SK-N-SH (cell line): ENCODE measurements around the gene MKRN1. TPM values are rescaled to one million over a fixed set of nuclear protein-coding genes. Genes with fewer than 3 reads are reported as not detected.

Source experiments
- CTCF ChIA-PET: fragments of 300-600, 350-600 bp; formaldehyde crosslinking; extraction: SDS; loops from one replicate; lab custom pipeline; 2021; lab: Yijun Ruan, JAX
- POLR2A ChIA-PET: fragments of 350-600 bp; sonication (Branson Sonifier 250); formaldehyde crosslinking; extraction: SDS; loops from one replicate; lab custom pipeline; 2020; ENCODE audit warnings: antibody characterized with exemption, inconsistent platforms; lab: Yijun Ruan, JAX
- DNase-seq: peaks from one replicate; pipeline ENCODE4 v3.0.0; 2012
- H2AFZ ChIP-seq: fragments of 200-600 bp; sonication (generic); 2 replicates; pipeline ENCODE4 v1.8.1; 2016; ENCODE audit warnings: antibody characterized with exemption, mild to moderate bottlenecking, low read depth
- H3F3A ChIP-seq: fragments of 200-600 bp; sonication (generic); replicated peaks from 2 replicates; pipeline ENCODE3; 2016; ENCODE audit warnings: antibody characterized with exemption, mild to moderate bottlenecking; ENCODE audit not compliant: insufficient read depth
- H3K27ac ChIP-seq, 2 experiments: fragments of 200-500 bp in 1 of 2; fragments of 200-600 bp in 1 of 2; sonication (Bioruptor generic) in 1 of 2; sonication (generic), shearing (Covaris generic) in 1 of 2; 2 replicates each; pipeline versions ENCODE4 v1.5.1 to v1.6.1; 2014 to 2016; ENCODE audit warnings: low read depth in 2 of 2, inconsistent platforms in 1 of 2, low read length in 1 of 2, mild to moderate bottlenecking in 1 of 2, mixed read lengths in 1 of 2
- H3K27me3 ChIP-seq: fragments of 200-600 bp; sonication (generic), shearing (Covaris generic); 2 replicates; pipeline ENCODE4 v1.6.1; 2016; ENCODE audit warnings: mixed run types; ENCODE audit not compliant: insufficient read depth
- H3K36me3 ChIP-seq, 2 experiments: fragments of 200-500 bp in 1 of 2; fragments of 200-600 bp in 1 of 2; sonication (Bioruptor generic) in 1 of 2; sonication (generic) in 1 of 2; replicated peaks in 1 of 2; 2 replicates each; pipeline versions ENCODE3 to v1.5.1; 2014 to 2016; ENCODE audit warnings: low read length in 1 of 2, mild to moderate bottlenecking in 1 of 2; ENCODE audit not compliant: insufficient read depth in 2 of 2, control insufficient read depth in 1 of 2
- H3K4me1 ChIP-seq, 2 experiments: fragments of 200-500 bp in 1 of 2; fragments of 200-600 bp in 1 of 2; sonication (Bioruptor generic) in 1 of 2; sonication (generic), shearing (Covaris generic) in 1 of 2; 2 replicates each; pipeline versions ENCODE4 v1.5.1 to v1.6.1; 2014 to 2016; ENCODE audit warnings: low read depth in 1 of 2, low read length in 1 of 2, mixed run types in 1 of 2; ENCODE audit not compliant: insufficient read depth in 2 of 2, control insufficient read depth in 1 of 2
- H3K4me2 ChIP-seq: fragments of 200-600 bp; sonication (generic), shearing (Covaris generic); 2 replicates; pipeline ENCODE4 v1.6.1; 2017; ENCODE audit warnings: mixed run types
- H3K4me3 ChIP-seq, 2 experiments: fragments of 200-500 bp in 1 of 2; fragments of 200-600 bp in 1 of 2; sonication (Bioruptor generic) in 1 of 2; sonication (generic), shearing (Covaris generic) in 1 of 2; 2 replicates each; pipeline versions ENCODE4 v1.5.1 to v1.8.1; 2014 to 2016; ENCODE audit warnings: low read depth in 2 of 2, inconsistent platforms in 1 of 2, low read length in 1 of 2, mild to moderate bottlenecking in 1 of 2, mixed read lengths in 1 of 2, moderate library complexity in 1 of 2
- H3K79me2 ChIP-seq: fragments of 200-600 bp; sonication (generic); 2 replicates; pipeline ENCODE4 v1.8.1; 2017; ENCODE audit warnings: mild to moderate bottlenecking; ENCODE audit not compliant: insufficient read depth
- H3K9ac ChIP-seq: fragments of 200-600 bp; sonication (generic); 2 replicates; pipeline ENCODE4 v1.6.1; 2017; ENCODE audit warnings: mixed run types
- H3K9me2 ChIP-seq: fragments of 200-600 bp; sonication (generic); 2 replicates; pipeline ENCODE4 v1.6.1; 2017; ENCODE audit warnings: mixed run types
- H3K9me3 ChIP-seq: fragments of 200-600 bp; sonication (generic); 2 replicates; pipeline ENCODE4 v1.6.1; 2017; ENCODE audit warnings: mixed run types, mild to moderate bottlenecking, moderate library complexity
- H4K20me1 ChIP-seq: fragments of 200-600 bp; sonication (generic); 2 replicates; pipeline ENCODE4 v1.6.1; 2017; ENCODE audit warnings: mild to moderate bottlenecking, mixed run types; ENCODE audit not compliant: insufficient read depth
- CHD2 ChIP-seq: fragments of 150-350 bp; IDR thresholded peaks from 2 replicates; pipeline ENCODE4 v1.6.1; 2018; ENCODE audit warnings: low read length; ENCODE audit not compliant: partially characterized antibody
- EP300 ChIP-seq, 2 experiments: IDR thresholded peaks; 2 replicates each; pipeline versions ENCODE4 v1.4.0 to v1.6.1; 2012; ENCODE audit warnings: borderline replicate concordance in 1 of 2, low read depth in 1 of 2, low read length in 1 of 2
- FOXJ3 ChIP-seq: sonication (generic); formaldehyde crosslinking; IDR thresholded peaks from 2 replicates; pipeline ENCODE4 v1.5.1; 2020; ENCODE audit warnings: mild to moderate bottlenecking, missing genetic modification reagents
- FOXM1 ChIP-seq: IDR thresholded peaks from 2 replicates; pipeline ENCODE4 v1.4.0; 2012; ENCODE audit warnings: low read depth, mild to moderate bottlenecking
- GABPA ChIP-seq: IDR thresholded peaks from 2 replicates; pipeline ENCODE4 v1.4.0; 2012; ENCODE audit warnings: low read depth, mild to moderate bottlenecking
- GATA2 ChIP-seq: sonication (generic); formaldehyde crosslinking; IDR thresholded peaks from 2 replicates; pipeline ENCODE4 v1.5.0; 2020; ENCODE audit warnings: mild to moderate bottlenecking, missing genetic modification reagents
- JUND ChIP-seq: IDR thresholded peaks from 2 replicates; pipeline ENCODE4 v1.4.0; 2012
- MXI1 ChIP-seq: IDR thresholded peaks from 2 replicates; pipeline ENCODE4 v1.6.1; 2012; ENCODE audit warnings: mild to moderate bottlenecking, low read depth, low read length, improper control_type of control experiment
- NRF1 ChIP-seq: IDR thresholded peaks from 2 replicates; pipeline ENCODE4 v1.6.1; 2012; ENCODE audit warnings: low read depth, mild to moderate bottlenecking, low read length
- RAD21 ChIP-seq: IDR thresholded peaks from 2 replicates; pipeline ENCODE4 v1.6.1; 2012; ENCODE audit warnings: mild to moderate bottlenecking, low read length
- REST ChIP-seq: IDR thresholded peaks from 2 replicates; pipeline ENCODE4 v1.6.1; 2012; ENCODE audit warnings: mild to moderate bottlenecking, low read depth, low read length, moderate library complexity
- RFX5 ChIP-seq: IDR thresholded peaks from 2 replicates; pipeline ENCODE4 v1.6.1; 2012; ENCODE audit warnings: mild to moderate bottlenecking, improper control_type of control experiment, low read length
- SIN3A ChIP-seq: IDR thresholded peaks from 2 replicates; pipeline ENCODE4 v1.6.1; 2012; ENCODE audit warnings: low read depth, mild to moderate bottlenecking, low read length, moderate library complexity, borderline replicate concordance
- SMC3 ChIP-seq: IDR thresholded peaks from 2 replicates; pipeline ENCODE4 v1.6.1; 2012; ENCODE audit warnings: low read depth, low read length, improper control_type of control experiment
- TAF1 ChIP-seq: IDR thresholded peaks from 2 replicates; pipeline ENCODE4 v1.6.1; 2012; ENCODE audit warnings: low read depth, mild to moderate bottlenecking, low read length, moderate library complexity, borderline replicate concordance
- TCF12 ChIP-seq: IDR thresholded peaks from 2 replicates; pipeline ENCODE4 v1.4.0; 2012
- TEAD4 ChIP-seq: IDR thresholded peaks from 2 replicates; pipeline ENCODE4 v1.4.0; 2012; ENCODE audit warnings: mild to moderate bottlenecking, borderline replicate concordance; ENCODE audit not compliant: insufficient read depth
- USF2 ChIP-seq: fragments of 150-350 bp; IDR thresholded peaks from 2 replicates; pipeline ENCODE4 v1.6.1; 2017; ENCODE audit warnings: antibody characterized with exemption, low read length, low read depth, borderline replicate concordance
- WGBS: methylation state at CpG from one replicate; pipeline ENCODE4 v1.1.6; 2017; ENCODE audit warnings: low lambda C conversion rate; 5-methylcytosine and 5-hydroxymethylcytosine counted together
- polyA plus RNA-seq, 3 experiments: library from polyadenylated mRNA; depleted of rRNA; stranded (reverse); fragments of >200 nt; gene quantifications; 2 replicates each; pipeline ENCODE4 v1.2.3, GENCODE V29; 2012
- TF ChIP-seq, protein P1 (sequence below): IDR thresholded peaks from 2 replicates; pipeline ENCODE4 v1.4.0; 2012; ENCODE audit warnings: low read depth
- TF ChIP-seq, protein P2 (sequence below): IDR thresholded peaks from 2 replicates; pipeline ENCODE4 v1.4.0; 2012; ENCODE audit warnings: low read depth, borderline replicate concordance

MKRN1 gene
- polyA plus RNA-seq, 1 of the 3 experiments (the other 2 are of a cell fraction) = 53.5 TPM

DNA sequence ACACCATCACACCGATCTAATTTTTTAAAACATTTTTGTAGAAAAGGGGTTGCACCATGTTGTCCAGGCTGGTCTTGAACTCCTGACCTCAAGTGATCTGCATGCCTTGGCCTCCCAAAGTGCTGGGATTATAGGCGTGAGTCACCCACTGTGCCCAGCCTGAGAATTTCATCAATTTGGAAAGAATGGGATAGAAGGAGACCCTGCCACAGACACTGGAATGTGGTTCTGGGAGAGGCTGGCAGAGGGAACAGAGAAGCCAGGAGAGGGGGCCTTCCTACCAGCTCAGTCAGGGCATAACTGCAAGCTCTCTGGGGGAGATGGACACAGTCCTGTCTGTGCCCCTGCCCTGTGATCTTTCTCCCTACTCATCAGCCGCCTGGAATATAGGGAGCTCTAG is 42.1 kb upstream of the MKRN1 start:
- Histone ChIP-seq H3K9ac (no peak overlapping the region), H3K27ac (no peak overlapping the region), H3K27me3 (no peaks in the 10 kb centered on the region), H3K79me2 (no peaks in the 10 kb centered on the region), H3K9me3 (no peaks in the 10 kb centered on the region), H3F3A (peaks cover 3% of the 10 kb centered on the region), H3K4me1 (peaks cover 0 to 3% of the 10 kb centered on the region in 2 experiments; a peak in 1 of 4 replicates), H3K36me3 (no peaks in the 10 kb centered on the region), H3K4me2 (no peak overlapping the region), H2AFZ (no peak overlapping the region), H3K4me3 (no peak overlapping the region), H4K20me1 (no peaks in the 10 kb centered on the region), H3K9me2 (no peaks in the 10 kb centered on the region)
- 80% methylated on average over 3 of the region's 3 CpGs for WGBS
- no peak for TF ChIP-seq SIN3A
- no peak for TF ChIP-seq TCF12
- no peak for TF ChIP-seq RFX5
- TF ChIP-seq SMC3 = no peak
- TF ChIP-seq FOXM1 = no peak
- no peak for TF ChIP-seq JUND
- no peak for TF ChIP-seq MXI1
- TF ChIP-seq TAF1 = no peak
- no peak for TF ChIP-seq REST
- no peak for TF ChIP-seq GABPA
- TF ChIP-seq CHD2 = no peak
- TF ChIP-seq, protein P1, sequence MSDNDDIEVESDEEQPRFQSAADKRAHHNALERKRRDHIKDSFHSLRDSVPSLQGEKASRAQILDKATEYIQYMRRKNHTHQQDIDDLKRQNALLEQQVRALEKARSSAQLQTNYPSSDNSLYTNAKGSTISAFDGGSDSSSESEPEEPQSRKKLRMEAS = no peak
- TF ChIP-seq RAD21 = no peak
- TF ChIP-seq NRF1 = no peak
- TF ChIP-seq TEAD4 = no peak
- TF ChIP-seq, protein P2, sequence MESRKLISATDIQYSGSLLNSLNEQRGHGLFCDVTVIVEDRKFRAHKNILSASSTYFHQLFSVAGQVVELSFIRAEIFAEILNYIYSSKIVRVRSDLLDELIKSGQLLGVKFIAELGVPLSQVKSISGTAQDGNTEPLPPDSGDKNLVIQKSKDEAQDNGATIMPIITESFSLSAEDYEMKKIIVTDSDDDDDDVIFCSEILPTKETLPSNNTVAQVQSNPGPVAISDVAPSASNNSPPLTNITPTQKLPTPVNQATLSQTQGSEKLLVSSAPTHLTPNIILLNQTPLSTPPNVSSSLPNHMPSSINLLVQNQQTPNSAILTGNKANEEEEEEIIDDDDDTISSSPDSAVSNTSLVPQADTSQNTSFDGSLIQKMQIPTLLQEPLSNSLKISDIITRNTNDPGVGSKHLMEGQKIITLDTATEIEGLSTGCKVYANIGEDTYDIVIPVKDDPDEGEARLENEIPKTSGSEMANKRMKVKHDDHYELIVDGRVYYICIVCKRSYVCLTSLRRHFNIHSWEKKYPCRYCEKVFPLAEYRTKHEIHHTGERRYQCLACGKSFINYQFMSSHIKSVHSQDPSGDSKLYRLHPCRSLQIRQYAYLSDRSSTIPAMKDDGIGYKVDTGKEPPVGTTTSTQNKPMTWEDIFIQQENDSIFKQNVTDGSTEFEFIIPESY = no peak
- no peak for TF ChIP-seq EP300 (IDR thresholded peaks at IDR 0.05; ENCODE audit: borderline replicate concordance in 1 of 2, low read depth in 1 of 2, low read length in 1 of 2)
- no peak for TF ChIP-seq USF2
- TF ChIP-seq GATA2 (CRISPR knock-in tag) = no peak
- TF ChIP-seq FOXJ3 = no peak
- CTCF ChIA-PET = interaction anchor here (0.9 to 14.8 kb wide), 2 partner anchors 123 to 140 kb away, joined by 3 to 433 read pairs; partner anchors contain the start of gene DENND2A
- POLR2A ChIA-PET = no interaction called here
- no peak for DNase-seq
